GM11168 (cell line): Measurements from ENCODE around the gene CCDC13.

Experiments used
- in situ Hi-C: fragments of 300-500 bp; cut with MboI; formaldehyde crosslinking; loops from one replicate; pipeline ENCODE4 v1.12.0; 2022; ENCODE audit warnings: low sequenced_read_pairs; ENCODE audit not compliant: unreplicated experiment

Gene CCDC13

GRCh38 chr3:42736081-42736480 is 37.0 kb downstream of the CCDC13 start:
- in situ Hi-C loops, result no loop called here

DNA sequence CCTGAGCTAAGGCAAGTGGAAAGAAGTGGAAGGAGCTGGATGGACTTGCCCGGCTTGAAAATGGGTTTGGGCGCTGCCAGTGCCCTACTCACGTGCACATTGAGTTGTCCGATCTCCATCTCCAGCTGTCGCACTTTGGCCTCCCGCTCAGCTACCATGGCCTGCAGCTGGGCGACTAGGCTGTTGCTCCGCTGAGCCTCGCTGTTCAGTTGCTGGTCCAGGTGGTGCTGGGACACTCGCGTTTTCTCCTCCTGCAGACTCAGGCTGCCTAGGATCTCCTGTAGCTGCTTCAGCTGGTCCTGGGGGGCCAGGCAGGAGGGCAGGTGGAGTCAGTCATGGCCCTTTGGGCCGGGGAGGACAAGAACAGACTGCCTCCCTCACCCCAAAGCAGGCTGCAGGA is 37.4 kb downstream of the CCDC13 start:
- in situ Hi-C loops, result no loop called here

- in situ Hi-C loops, result no loop called here
These were observed 38.0 kb downstream of the CCDC13 start for GRCh38 chr3:42735019-42735418.

- in situ Hi-C loops, result no loop called here
These were observed 38.7 kb downstream of the CCDC13 start for GRCh38 chr3:42734263-42734860.

DNA sequence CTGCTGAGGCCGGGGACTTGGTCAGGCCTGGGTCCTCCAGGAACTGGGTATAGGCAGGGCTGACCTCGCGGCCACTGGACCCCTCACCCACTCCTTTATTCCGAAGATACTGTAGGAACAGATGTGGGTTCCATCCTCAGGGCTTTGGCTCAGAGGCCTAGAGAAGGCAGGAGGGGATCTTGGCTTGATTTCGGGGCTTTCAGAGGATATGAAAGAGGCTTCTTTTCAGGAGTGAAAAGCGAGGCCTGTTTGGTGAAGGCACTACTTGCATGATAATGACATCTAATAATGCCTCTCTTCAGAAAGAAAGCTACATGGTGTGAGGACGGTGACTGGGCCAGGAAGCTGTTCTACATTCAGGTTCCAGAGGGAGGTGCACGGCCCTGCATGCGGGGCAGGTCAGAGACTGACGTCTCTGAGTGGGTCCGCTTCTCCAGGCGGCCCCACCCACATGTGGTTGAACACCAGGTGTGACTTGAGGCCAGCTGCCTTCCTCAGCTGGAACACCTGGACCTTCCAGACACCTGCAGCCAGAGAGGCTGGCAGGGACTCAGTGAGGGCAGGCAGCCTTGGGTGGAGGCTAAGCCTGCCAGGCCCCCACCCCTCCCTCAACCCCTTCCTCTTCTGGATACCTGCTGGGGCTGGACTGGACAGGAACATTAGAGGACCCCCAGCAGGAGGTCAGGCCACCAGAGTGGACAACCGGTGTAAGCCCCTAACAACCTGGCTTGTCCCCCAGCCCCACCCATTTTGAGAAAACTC is 39.4 kb downstream of the CCDC13 start:
- in situ Hi-C loops, result no loop called here

- in situ Hi-C loops, result no loop called here
These were observed 40.1 kb downstream of the CCDC13 start for GRCh38 chr3:42732829-42733459.

- in situ Hi-C loops, result no loop called here
These were observed 40.7 kb downstream of the CCDC13 start for GRCh38 chr3:42732196-42732828.

- in situ Hi-C loops, result no loop called here
These were observed 41.4 kb downstream of the CCDC13 start for GRCh38 chr3:42731476-42732195.

DNA sequence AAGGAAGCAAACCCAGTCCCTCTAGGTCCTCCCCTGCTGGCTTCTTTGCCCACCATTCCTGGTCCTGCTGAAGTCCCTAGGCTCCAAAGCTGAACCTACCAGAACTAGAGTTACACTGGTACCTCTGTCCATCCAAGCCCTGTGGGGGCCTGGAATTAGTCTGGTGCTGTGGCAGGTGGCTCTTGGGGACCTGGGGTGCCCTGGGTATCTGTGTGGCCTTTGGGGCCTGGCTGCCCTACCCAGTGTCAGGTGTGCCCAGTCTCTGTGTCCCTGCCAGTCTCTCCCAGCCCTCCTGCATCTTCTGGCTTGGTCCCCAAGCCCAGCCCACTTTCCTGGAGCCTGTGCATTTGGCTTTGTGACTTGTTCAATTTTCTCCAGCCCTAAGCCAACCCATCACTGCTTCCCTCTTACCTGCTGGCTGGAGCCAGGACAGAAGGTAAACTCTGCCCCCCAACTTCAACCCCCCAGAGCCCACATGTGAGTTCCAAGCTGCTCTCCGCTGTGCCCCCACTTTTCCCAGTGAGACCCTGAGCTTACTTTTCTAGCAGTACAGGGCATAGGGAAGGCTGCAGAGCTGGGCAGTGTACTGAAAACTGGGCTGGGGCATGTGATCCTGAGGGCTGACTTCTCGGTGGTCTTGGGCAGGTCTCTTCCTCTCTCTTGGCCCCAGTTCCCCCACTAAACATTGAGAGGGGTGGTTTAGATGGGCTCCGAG is 42.2 kb downstream of the CCDC13 start:
- in situ Hi-C loops, result no loop called here

GRCh38 chr3:42730294-42730693 is 42.8 kb downstream of the CCDC13 start:
- in situ Hi-C loops, result no loop called here

- in situ Hi-C loops, result no loop called here
These were observed 43.5 kb downstream of the CCDC13 start for GRCh38 chr3:42729404-42730145.

- in situ Hi-C loops, result no loop called here
These were observed 44.2 kb downstream of the CCDC13 start for GRCh38 chr3:42728668-42729364.

- in situ Hi-C loops, result no loop called here
These were observed 45.0 kb downstream of the CCDC13 start for GRCh38 chr3:42728056-42728455.

- in situ Hi-C loops, result no loop called here
These were observed 47.6 kb downstream of the CCDC13 start for GRCh38 chr3:42725454-42725853.

DNA sequence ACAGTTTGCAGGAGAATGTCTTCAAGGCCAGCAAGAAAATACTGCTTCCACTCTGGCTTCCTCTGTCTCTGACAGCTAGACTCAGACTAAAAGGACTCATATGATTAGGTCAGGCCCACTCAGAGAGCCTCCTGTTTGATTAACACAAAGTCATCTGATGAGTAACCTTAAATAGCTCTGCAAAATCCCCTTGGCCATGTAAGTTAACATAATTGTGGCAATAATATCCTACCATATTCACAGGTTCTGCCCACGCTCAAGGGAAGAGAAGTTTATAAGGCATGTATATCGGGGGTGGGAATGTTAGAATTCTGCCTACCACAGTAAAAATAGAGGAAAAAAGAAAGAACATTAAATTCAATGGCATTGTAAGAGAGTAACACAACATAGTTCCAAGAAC is 49.8 kb downstream of the CCDC13 start:
- in situ Hi-C loops, result no loop called here
